ENCODE results near the gene SPHK2.

Gene SPHK2

DNA sequence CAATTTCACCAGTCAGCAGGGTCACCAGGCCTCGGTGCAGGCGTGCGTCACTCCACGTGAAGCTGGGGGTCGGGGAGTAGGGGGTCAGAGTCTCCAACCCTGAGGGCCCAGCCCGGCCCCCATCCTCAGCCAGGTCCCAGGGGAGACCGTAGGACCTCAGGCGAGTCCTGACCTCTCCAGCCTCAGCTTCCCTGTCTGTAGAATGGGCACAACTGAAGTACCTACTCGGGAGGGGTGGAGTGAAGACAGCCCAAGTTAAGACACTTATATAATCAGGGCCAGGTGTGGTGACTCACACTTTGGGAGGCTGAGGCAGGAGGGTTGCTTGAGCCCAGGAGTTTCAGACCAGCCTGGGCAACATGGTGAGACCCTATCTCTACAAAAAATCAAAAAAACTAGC, 15.5 kb upstream of the SPHK2 start:
- DNase-seq: no peak

DNA sequence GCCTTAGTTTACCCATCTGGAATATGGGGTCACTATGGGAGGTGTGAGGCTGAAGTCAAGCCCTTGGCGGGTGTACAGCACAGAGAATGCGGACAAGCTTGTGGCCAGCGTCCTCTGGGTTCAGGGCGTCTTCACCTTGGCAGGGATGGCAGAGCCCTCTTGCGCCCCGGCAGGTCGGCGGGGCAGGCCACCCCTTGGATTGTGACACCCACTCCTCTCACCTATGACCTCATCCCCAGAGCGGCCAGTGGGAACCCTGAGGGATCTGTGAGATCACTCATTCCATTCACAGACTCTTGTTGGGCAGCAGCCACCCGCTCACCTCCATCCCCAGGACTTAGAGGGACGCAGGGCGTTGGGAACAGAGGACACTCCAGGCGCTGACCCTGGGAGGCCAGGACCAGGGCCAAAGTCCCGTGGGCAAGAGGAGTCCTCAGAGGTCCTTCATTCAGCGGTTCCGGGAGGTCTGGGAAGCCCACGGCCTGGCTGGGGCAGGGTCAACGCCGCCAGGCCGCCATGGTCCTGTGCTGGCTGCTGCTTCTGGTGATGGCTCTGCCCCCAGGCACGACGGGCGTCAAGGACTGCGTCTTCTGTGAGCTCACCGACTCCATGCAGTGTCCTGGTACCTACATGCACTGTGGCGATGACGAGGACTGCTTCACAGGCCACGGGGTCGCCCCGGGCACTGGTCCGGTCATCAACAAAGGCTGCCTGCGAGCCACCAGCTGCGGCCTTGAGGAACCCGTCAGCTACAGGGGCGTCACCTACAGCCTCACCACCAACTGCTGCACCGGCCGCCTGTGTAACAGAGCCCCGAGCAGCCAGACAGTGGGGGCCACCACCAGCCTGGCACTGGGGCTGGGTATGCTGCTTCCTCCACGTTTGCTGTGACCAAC, 12.6 kb upstream of the SPHK2 start, which contains the start of gene SPACA4:
SPACA4 (plus strand) TSS at position 280 of the 896 bp plus-strand sequence; CDS start at position 517, 237 bp downstream.
- DNase-seq: no peak

DNA sequence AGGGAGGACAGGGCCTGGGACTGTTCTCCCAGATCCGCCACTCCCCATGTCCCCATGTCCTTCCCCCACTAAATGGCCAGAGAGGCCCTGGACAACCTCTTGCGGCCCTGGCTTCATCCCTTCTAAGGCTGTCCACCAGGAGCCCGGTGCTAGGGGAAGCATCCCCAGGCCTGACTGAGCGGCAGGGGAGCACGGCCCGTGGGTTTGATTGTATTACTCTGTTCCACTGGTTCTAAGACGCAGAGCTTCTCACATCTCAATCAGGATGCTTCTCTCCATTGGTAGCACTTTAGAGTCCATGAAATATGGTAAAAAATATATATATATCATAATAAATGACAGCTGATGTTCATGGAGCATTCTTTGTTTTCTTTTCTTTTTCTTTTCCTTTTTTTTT, 11.9 kb upstream of the SPHK2 start:
- no peak for DNase-seq

- DNase-seq: no peak
Measured at GRCh38 chr19:48608798-48609263, 10.5 kb upstream of the SPHK2 start.

DNA sequence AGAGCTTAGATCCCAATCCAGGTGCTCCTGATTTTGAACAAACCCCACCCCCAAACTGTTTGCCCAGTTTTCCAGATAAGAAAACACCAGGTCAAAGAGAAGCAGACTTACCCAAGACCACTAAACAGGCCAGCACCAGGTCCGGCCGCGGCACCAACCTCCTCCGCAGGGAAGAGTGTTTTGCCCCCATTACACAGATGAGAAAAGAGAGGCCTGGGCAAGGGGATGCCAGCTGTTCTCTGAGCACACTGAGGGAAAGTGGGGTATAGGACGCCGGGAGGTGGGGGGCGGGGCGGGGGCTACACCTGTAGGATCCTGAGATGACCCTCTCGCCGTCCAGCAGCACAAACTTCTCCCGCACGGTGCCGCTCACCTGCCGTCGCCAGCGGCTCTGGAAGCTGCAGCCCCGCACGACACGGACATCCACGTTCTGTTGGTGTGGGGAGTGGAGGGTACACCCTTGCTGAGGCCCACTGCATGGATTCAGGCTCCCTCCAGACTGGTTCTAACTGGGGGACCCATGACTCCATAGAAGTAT, 9.7 kb upstream of the SPHK2 start:
- no peak for DNase-seq

- DNase-seq: no peak
Measured at GRCh38 chr19:48611872-48612271, 7.4 kb upstream of the SPHK2 start.

GRCh38 chr19:48613024-48613851, 6.1 kb upstream of the SPHK2 start:
- DNase-seq: no peak

GRCh38 chr19:48613852-48614435, 5.4 kb upstream of the SPHK2 start:
- DNase-seq: no peak

DNA sequence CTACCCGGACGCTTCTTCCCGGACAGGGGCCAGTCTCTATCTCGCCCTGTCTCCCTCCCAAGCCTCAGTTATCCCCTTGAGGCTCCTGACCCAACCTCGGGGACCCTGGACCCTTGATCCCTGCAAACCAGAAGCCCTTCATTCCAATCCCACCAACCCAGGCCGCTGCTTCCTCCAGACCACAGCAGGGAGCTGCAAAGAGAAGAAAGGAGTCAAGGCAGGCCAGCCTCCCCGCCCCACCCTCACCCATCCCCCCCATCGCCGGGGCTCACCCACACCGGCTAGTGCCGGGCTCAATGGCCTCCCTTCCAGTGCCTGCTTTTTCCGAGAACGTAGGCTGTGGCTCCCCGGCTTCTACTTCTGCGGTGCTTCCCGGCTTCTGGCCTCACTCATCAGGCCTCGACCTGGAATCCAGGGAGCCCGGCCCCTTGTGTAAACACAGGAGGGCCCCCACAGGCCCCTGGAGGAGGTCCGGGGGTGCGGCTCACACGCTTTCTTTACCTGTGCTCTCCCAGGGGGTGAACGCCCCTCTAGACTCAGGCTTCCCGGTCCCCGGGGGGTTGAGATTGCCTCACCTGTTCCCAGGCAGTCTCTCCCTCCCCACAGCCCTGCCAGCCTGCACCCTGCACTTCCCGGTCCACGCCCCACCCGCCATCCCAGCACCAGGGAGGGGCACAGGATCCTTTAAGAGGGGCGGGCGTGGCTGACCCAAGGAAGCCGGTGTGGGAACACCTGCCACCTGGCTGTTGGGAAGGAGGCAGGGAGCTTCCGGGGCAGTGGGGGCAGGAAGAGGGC, 4.7 kb upstream of the SPHK2 start, which contains the start of gene FAM83E:
FAM83E (minus strand) TSS at position 641 of the 795 bp plus-strand sequence. CDS start 1,704 bp downstream, outside the sequence.
- no peak for DNase-seq

DNA sequence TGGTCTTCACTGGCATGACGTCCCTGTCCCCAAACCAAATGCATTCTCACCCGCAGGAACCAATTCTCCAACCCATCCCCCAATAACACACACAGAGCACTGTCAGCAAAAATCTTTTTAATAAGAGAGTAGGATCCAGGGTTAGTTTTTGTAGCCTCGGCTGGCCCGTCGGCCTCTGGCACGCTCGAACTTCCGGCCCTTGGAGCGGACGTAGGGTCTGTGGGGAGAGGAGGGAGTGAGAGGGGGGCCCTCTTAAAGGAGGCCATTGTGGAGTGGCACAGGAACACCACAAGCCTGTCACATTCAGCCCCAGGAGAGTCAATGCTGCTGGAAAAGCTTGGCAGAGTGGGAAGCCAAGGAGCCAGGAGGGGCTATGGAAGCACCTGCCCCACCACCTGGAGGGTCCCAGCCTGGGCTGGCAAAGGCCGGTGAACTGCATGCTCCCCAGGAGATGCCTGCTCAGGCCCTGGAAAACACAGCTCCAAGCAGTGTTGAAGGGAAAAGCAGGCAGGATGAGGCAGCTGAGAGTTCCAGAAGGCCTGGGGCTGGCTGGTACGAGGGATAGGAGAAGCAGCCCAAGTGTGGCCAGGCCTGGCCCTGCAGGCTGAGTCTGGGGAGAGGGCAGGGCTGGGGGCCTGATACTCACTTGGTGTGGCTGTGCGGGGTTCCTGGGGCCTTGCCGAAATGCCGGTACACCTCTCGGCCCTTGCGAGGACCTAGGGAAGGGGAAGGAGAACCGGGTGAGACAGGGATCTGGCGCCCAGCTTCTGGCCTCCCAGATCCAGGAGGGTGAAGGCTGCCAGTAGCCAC, 3.9 kb upstream of the SPHK2 start:
- no peak for DNase-seq

DNA sequence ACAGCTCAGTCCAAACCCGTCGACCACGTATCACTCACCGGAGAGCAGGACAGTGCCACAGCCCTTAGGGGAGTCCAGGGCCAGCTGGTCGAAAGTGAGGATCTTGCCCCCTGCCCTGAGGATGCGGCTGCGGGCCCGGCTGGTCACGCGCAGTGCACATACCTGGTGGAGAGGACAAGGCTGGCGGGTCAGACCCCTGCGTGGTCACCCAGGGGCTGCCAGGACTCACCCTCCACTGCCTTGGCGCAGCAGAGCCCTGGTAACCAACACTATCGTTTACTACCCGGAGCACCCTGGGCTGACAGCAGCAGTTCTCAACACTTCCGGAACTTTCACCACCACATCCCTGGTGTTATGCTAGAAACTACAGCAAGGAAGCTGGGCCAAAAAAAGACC, 3.3 kb upstream of the SPHK2 start:
- no peak for DNase-seq

DNA sequence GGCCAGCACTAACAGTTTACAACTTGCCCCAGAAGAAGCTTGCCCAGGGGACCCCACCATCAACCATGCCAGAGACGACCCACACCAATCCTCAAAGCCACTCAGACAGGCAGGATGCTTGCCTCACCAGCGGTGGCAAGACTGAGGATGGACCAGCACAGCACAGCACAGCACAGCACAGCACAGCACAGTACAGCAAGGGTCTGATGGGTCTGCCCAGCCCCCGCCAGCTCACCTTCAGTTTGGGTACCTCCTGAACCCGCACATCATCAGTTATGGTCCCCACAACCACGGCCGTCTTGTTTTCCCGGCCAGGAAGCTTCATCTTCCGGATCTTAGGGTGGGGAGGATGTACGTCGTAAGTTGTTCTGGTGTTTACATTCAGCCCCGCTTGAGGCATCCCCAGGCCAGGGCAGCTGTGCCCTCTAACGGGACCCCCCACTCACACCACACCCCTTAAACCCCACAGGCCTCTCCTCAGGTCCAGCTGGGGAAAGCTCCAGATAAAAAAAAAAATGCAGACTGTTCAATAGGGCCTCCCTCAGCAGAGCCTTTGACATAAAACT, 2.7 kb upstream of the SPHK2 start:
- DNase-seq: no peak

GRCh38 chr19:48617146-48617937, 2.0 kb upstream of the SPHK2 start:
- DNase-seq: no peak

DNA sequence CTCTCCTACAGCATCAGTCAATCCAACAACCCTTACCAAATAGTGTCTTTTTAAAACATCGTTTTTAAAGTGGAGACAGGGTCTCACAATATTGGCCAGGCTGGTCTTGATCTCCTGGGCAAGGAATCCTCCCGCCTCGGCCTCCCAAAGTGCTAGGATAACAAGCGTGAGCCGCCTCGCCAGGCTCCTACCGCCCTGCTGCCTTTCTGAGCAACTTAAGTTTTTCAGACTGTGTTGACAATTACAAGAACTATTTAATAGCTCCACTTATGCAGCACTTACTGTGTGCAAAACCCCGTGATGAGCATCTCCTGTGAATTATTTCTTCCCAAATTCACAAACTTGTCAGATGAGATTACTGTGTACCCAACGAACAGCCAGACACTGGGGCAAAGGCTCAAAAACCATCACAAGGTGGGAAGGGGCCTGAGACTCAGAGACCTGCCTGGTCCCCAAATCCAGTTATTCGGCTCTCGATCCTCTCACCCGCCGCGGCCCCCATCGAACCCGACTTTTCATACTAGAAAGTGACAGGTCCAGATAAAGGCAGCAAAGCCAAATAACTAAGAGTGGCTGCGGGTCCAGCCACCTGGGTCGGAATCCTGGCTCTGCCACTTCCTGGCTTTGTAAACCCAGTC, 909 bp upstream of the SPHK2 start:
- no peak for DNase-seq

- DNase-seq: no peak
Measured at GRCh38 chr19:48619692-48620585, 633 bp downstream of the SPHK2 start.

DNA sequence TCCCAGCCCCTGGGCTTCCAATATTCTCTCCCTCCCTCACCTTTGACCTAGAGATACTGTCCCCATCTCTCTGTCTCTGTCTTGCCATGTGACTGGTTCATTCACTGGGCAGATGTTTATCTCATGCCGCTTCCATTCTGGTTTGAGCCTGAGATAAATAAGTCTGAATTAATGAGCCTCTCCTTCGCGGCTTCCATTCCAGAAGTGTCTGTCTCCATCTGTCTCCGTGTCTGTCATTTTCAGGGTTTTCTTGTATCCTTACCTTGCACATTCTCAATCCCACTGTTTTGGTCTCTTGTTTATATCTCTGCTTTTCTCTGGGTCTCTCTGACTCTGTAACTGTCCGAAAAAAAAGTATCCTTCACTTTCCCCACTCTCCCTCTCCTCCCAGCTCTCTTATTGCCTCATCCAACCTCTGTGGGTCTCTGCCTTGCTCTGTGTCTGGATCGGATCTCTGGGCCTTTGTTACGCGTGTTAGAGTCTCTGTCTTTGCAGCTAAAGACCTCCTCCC, 4.3 kb downstream of the SPHK2 start:
- DNase-seq: no peak

GRCh38 chr19:48624067-48624594, 4.8 kb downstream of the SPHK2 start:
- peak; percentile 98 for DNase-seq

Data from NCI-H1436 treated with DMSO at 0.1 percent for 48 hours (cell line).